T-cell (primary cell): ENCODE data around the gene KCTD8. TPM values are rescaled to one million over a fixed set of nuclear protein-coding genes. Genes with fewer than 3 reads are reported as not detected.

Source experiments
- ATAC-seq, 4 experiments: fragments of 200-7000 bp in 3 of 4; fragments of 150-1000 bp in 1 of 4; cut with Tn5 transposase; replicated peaks in 1 of 4; 1 replicate in 3 of 4; 2 replicates in 1 of 4; pipeline ENCODE4 v1.10.0; 2021; ENCODE audit warnings: moderate library complexity in 3 of 4, mild to moderate bottlenecking in 2 of 4, moderate number of reproducible peaks in 1 of 4
- CTCF ChIA-PET, 2 donors: fragments of 300-600 bp; sonication (Branson Sonifier 250); formaldehyde crosslinking; loops; one replicate each; lab custom pipeline; 2022; ENCODE audit warnings: antibody characterized with exemption in 2 of 2; lab: Charles Lee
- POLR2A ChIA-PET, 2 donors: fragments of 300-600 bp; sonication (Branson Sonifier 250); formaldehyde crosslinking; loops; one replicate each; lab custom pipeline; 2022; ENCODE audit warnings: antibody characterized with exemption in 2 of 2; lab: Charles Lee
- DNase-seq, 35 experiments: peaks; one replicate each; pipeline versions ENCODE4 v3.0.0 to v3.0.0-alpha.2; 2013 to 2023
- H3K27ac ChIP-seq: one replicate; pipeline ENCODE4 v1.5.1; 2013; ENCODE audit warnings: low read length
- H3K27me3 ChIP-seq, 2 experiments: replicated peaks in 1 of 2; 1 replicate in 1 of 2; 2 replicates in 1 of 2; pipeline versions ENCODE4 v1.6.1 to v1.7.0; 2013; ENCODE audit warnings: low read length in 1 of 2, mixed read lengths in 1 of 2; ENCODE audit not compliant: control insufficient read depth in 2 of 2, insufficient read depth in 2 of 2; ENCODE audit errors: extremely low read depth in 1 of 2
- H3K36me3 ChIP-seq, 2 donors: 1 replicate in 1 of 2; 2 replicates in 1 of 2; pipeline versions ENCODE4 v1.6.1 to v1.7.0; 2013; ENCODE audit warnings: low read length in 1 of 2; ENCODE audit not compliant: control insufficient read depth in 2 of 2, insufficient read depth in 1 of 2; ENCODE audit errors: extremely low read depth in 1 of 2
- H3K4me1 ChIP-seq, 2 experiments: 1 replicate in 1 of 2; 2 replicates in 1 of 2; pipeline versions ENCODE4 v1.6.1 to v1.7.0; 2013; ENCODE audit warnings: low read length in 2 of 2, mixed read lengths in 1 of 2; ENCODE audit not compliant: insufficient read depth in 2 of 2, control insufficient read depth in 1 of 2; ENCODE audit errors: extremely low read depth in 1 of 2
- H3K4me3 ChIP-seq, 2 donors: 1 replicate in 1 of 2; 2 replicates in 1 of 2; pipeline versions ENCODE4 v1.5.1 to v1.7.0; 2013; ENCODE audit warnings: mild to moderate bottlenecking in 2 of 2, low read length in 1 of 2, moderate library complexity in 1 of 2; ENCODE audit not compliant: control insufficient read depth in 1 of 2; ENCODE audit errors: extremely low read depth in 1 of 2
- H3K9me3 ChIP-seq: 2 replicates; pipeline ENCODE4 v1.7.0; 2013
- H3K27ac Mint-ChIP-seq, 2 donors: one replicate each; pipeline ENCODE4 v1.8.0; 2020 to 2021; ENCODE audit warnings: mild to moderate bottlenecking in 2 of 2, mixed read lengths in 2 of 2
- H3K27me3 Mint-ChIP-seq, 2 donors: one replicate each; pipeline ENCODE4 v1.8.0; 2021 to 2022; ENCODE audit warnings: mixed read lengths in 2 of 2
- H3K36me3 Mint-ChIP-seq: one replicate; pipeline ENCODE4 v1.8.0; 2021; ENCODE audit warnings: mixed read lengths
- H3K4me1 Mint-ChIP-seq, 3 donors: one replicate each; pipeline ENCODE4 v1.8.0; 2020 to 2022; ENCODE audit warnings: mixed read lengths in 3 of 3, mild to moderate bottlenecking in 1 of 3
- H3K4me3 Mint-ChIP-seq, 3 donors: one replicate each; pipeline ENCODE4 v1.8.0; 2020 to 2022; ENCODE audit warnings: mild to moderate bottlenecking in 3 of 3, mixed read lengths in 3 of 3, moderate library complexity in 3 of 3
- H3K9me3 Mint-ChIP-seq, 3 donors: one replicate each; pipeline ENCODE4 v1.8.0; 2020 to 2022; ENCODE audit warnings: mixed read lengths in 3 of 3
- WGBS: methylation state at CpG from one replicate; pipeline ENCODE4 v1.1.5; 2013; ENCODE audit warnings: missing lambda C conversion rate; ENCODE audit not compliant: insufficient coverage; 5-methylcytosine and 5-hydroxymethylcytosine counted together
- total RNA-seq, 35 experiments: library from RNA in 6 of 35; stranded (reverse) in 6 of 35; fragments of 120-200 nt in 1 of 35; gene quantifications; one replicate each; pipeline versions ENCODE4 v1.2.1 to v1.2.4 and lab custom pipeline; 2013 to 2026

Gene KCTD8
- total RNA-seq, 5 donors from 2014 or later (not counting 1 experiment from before 2014, with no cell fraction given): not detected

DNA sequence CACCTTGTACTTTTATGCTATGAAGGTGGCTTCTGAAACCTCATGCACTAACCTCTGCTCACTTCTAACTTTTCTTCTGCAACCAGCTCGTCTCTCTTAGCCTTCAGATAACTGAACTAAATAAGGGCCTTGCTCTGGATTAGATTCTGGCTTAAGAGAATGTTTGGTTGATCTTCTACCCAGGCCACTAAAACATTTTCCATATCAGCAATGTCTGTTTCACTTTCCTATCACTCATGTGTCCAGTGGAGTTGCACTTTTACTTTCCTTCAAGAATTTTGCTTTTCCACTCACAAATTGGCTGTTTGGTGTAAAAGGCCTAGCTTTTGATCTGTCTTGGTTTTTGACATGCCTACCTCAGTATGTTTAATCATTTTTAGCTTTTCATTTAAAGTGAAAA lies 105.8 kb downstream of the KCTD8 start:
- no peak for ATAC-seq
- no CpG with 5 or more reads among the region's 1 CpG for WGBS
- Mint-ChIP-seq H3K4me1 (no peaks in the 10 kb centered on the region), H3K9me3 (peaks cover 0 to 13% (median 6%) of the 10 kb centered on the region in 3 donors), H3K27ac (no peak overlapping the region), H3K4me3 (no peak overlapping the region), H3K36me3 (no peaks in the 10 kb centered on the region), H3K27me3 (no peaks in the 10 kb centered on the region)
- no peaks in the 10 kb centered on the region for H3K4me1 ChIP-seq
- no peak for DNase-seq
- no peaks in the 10 kb centered on the region for H3K27me3 ChIP-seq
- no peaks in the 10 kb centered on the region for H3K36me3 ChIP-seq
- no peak overlapping the region for H3K27ac ChIP-seq
- H3K4me3 ChIP-seq: no peak overlapping the region
- CTCF ChIA-PET: no interaction called here
- POLR2A ChIA-PET: no interaction called here
- no peaks in the 10 kb centered on the region for H3K9me3 ChIP-seq

DNA sequence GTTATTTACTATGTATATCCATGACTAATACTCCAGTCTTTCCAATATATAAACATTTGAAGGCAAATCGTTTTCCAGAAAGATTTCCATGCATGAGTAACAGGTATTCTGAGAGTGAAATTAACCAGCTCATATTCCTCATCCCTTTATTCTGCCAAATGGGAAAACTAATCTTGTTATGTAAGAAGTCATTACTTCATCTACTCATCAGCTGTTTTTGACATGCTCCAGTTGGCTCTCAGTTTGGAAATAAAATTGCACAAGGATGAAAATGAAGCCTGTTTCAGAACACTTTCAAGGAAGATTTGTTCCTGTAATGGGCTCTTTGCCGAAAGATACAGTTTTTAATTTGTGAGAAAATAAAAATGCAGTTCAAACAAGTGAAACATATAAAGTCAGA lies 121.9 kb downstream of the KCTD8 start:
- H3K4me1 Mint-ChIP-seq: no peaks in the 10 kb centered on the region
- no peak for DNase-seq
- CTCF ChIA-PET: no interaction called here
- no peaks in the 10 kb centered on the region for H3K27me3 Mint-ChIP-seq
- H3K36me3 Mint-ChIP-seq: no peaks in the 10 kb centered on the region
- H3K9me3 ChIP-seq: no peaks in the 10 kb centered on the region
- no peaks in the 10 kb centered on the region for H3K4me1 ChIP-seq
- H3K4me3 Mint-ChIP-seq: no peak overlapping the region
- peaks cover 0 to 10% (median 6%) of the 10 kb centered on the region in 3 donors for H3K9me3 Mint-ChIP-seq
- no peaks in the 10 kb centered on the region for H3K36me3 ChIP-seq
- WGBS: no CpG with 5 or more reads among the region's 2 CpGs
- no peaks in the 10 kb centered on the region for H3K27me3 ChIP-seq
- no peak overlapping the region for H3K4me3 ChIP-seq
- POLR2A ChIA-PET: no interaction called here
- no peak overlapping the region for H3K27ac Mint-ChIP-seq
- no peak overlapping the region for H3K27ac ChIP-seq
- no peak for ATAC-seq

DNA sequence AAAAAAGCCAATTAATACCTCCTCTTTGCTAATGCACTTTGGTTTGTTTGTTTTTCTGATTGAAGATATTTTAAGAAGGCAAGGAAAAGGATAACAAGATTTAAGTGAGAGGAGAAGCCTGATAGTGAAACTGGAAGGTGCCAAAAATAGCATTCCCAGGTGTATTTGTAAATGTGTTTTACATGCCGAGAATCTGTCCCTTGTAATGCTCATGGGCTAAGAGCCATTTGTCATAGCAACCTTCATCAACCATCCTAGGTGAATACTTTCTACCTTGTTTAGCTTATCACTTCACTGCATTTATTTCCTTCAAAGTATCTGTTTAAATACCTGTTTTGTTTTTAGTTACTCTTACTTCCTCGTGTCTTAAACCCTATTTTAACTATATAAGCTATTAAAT lies 127.8 kb downstream of the KCTD8 start:
- no peaks in the 10 kb centered on the region for H3K9me3 ChIP-seq
- ATAC-seq (no peak), DNase-seq (no peak)
- Mint-ChIP-seq H3K27ac (no peak overlapping the region), H3K4me3 (no peak overlapping the region), H3K27me3 (no peaks in the 10 kb centered on the region), H3K36me3 (no peaks in the 10 kb centered on the region), H3K9me3 (peaks cover 4 to 17% (median 14%) of the 10 kb centered on the region in 3 donors), H3K4me1 (no peaks in the 10 kb centered on the region)
- no peak overlapping the region for H3K27ac ChIP-seq
- no peaks in the 10 kb centered on the region for H3K27me3 ChIP-seq
- no CpG with 5 or more reads among the region's 2 CpGs for WGBS
- ChIA-PET POLR2A (no interaction called here), CTCF (no interaction called here)
- H3K4me3 ChIP-seq: no peak overlapping the region
- H3K4me1 ChIP-seq: no peaks in the 10 kb centered on the region
- no peaks in the 10 kb centered on the region for H3K36me3 ChIP-seq

DNA sequence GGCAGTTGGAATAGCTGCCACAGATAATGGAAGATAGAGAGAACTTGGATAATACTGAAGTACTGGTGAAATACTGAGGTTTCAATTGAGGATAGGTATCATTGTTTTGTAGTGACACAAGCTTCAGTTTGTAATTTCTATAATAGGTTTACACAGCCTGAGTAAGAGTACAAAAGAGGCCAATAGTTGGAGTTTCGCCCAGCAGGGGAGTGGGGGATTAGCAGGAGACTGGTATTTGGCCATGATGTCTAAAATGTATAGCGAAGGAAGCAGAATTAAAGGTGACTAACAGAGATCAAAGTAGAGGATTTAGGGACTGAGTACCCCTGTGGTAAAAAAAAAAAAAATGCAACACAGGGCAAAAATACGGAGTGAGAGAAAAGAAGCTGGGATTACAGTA lies 129.5 kb downstream of the KCTD8 start:
- Mint-ChIP-seq H3K9me3 (peaks cover 4 to 17% (median 10%) of the 10 kb centered on the region in 3 donors), H3K36me3 (no peaks in the 10 kb centered on the region), H3K27me3 (no peaks in the 10 kb centered on the region), H3K4me3 (no peak overlapping the region), H3K4me1 (no peaks in the 10 kb centered on the region), H3K27ac (no peak overlapping the region)
- WGBS: 76% methylated on average over 2 of the region's 3 CpGs
- no peaks in the 10 kb centered on the region for H3K9me3 ChIP-seq
- no peaks in the 10 kb centered on the region for H3K36me3 ChIP-seq
- H3K27ac ChIP-seq: no peak overlapping the region
- no peaks in the 10 kb centered on the region for H3K4me1 ChIP-seq
- CTCF ChIA-PET: no interaction called here
- DNase-seq: no peak
- ATAC-seq: no peak
- no peaks in the 10 kb centered on the region for H3K27me3 ChIP-seq
- H3K4me3 ChIP-seq: no peak overlapping the region
- POLR2A ChIA-PET: no interaction called here

DNA sequence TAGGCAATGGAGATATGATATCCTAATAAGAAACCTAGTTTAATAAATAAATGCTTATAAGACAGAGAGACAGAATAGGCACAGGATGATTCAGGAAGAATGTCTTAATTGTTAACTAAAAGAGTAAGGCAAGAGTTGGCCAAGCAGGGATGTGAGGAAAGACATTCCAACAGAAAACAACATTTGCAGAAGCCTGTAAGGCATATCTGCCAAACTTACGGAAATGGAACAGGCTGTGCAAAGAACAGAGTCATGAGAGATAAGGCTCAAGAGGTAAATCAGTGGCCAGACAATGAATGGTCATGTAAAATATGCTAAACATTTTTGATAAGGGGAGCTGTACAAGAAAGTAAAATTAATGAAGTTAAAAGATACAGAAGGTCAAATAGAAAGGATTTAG lies 134.9 kb downstream of the KCTD8 start:
- Mint-ChIP-seq H3K9me3 (peaks cover 0 to 7% (median 6%) of the 10 kb centered on the region in 3 donors), H3K27ac (no peak overlapping the region), H3K4me3 (no peak overlapping the region), H3K4me1 (no peaks in the 10 kb centered on the region), H3K27me3 (no peaks in the 10 kb centered on the region), H3K36me3 (no peaks in the 10 kb centered on the region)
- H3K27ac ChIP-seq: no peak overlapping the region
- POLR2A ChIA-PET: no interaction called here
- 75% methylated on average over 1 of the region's 1 CpG for WGBS
- DNase-seq (no peak), ATAC-seq (no peak)
- no peak overlapping the region for H3K4me3 ChIP-seq
- no peaks in the 10 kb centered on the region for H3K36me3 ChIP-seq
- no peaks in the 10 kb centered on the region for H3K9me3 ChIP-seq
- CTCF ChIA-PET: no interaction called here
- no peaks in the 10 kb centered on the region for H3K27me3 ChIP-seq
- H3K4me1 ChIP-seq: no peaks in the 10 kb centered on the region

DNA sequence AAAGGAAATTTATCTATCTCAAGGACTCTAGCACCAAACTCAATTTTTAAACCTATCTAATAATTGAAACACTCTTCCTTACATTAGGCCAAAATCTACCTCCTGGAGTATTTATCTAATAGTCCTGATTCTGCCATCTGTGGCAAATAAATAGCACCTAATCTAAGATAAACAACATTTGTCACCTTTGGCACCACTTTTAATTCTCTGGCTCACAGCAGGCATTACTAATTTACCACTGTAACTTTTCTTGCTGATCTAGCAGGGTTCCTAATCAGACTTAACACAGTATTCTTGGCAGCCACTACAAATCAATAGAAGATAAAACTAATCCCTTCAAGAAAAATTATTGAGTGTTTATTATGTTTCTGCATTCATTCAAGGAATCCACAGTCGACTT lies 161.1 kb downstream of the KCTD8 start:
- DNase-seq: no peak
- no peaks in the 10 kb centered on the region for H3K4me1 Mint-ChIP-seq
- ChIA-PET CTCF (no interaction called here), POLR2A (no interaction called here)
- no peak overlapping the region for H3K4me3 Mint-ChIP-seq
- no peak overlapping the region for H3K27ac Mint-ChIP-seq
- no peaks in the 10 kb centered on the region for H3K4me1 ChIP-seq
- no CpG with 5 or more reads among the region's 1 CpG for WGBS
- H3K27me3 Mint-ChIP-seq: no peaks in the 10 kb centered on the region
- H3K27me3 ChIP-seq: no peaks in the 10 kb centered on the region
- peaks cover 19 to 26% (median 23%) of the 10 kb centered on the region in 3 donors for H3K9me3 Mint-ChIP-seq
- no peak for ATAC-seq
- no peaks in the 10 kb centered on the region for H3K36me3 ChIP-seq
- H3K4me3 ChIP-seq: no peak overlapping the region
- H3K9me3 ChIP-seq: no peaks in the 10 kb centered on the region
- no peaks in the 10 kb centered on the region for H3K36me3 Mint-ChIP-seq
- H3K27ac ChIP-seq: no peak overlapping the region

DNA sequence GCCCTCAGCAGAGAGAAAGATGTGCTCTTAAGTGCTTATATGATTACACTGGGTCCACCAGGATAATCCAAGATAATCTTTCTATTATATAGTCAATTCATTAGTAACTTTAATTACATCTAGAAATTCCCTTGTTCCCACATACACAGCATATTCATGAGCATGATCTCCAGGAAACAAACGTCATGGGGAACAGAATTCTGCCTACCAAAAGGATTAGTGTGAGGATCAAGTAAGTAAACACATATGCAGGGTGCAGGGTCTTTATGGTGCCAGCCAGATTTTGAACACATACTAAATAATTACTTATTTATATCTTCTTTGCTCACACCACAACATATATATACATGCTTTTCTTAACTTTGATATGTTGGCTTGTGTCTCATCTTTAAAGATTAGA lies 169.1 kb downstream of the KCTD8 start:
- DNase-seq (no peak), ATAC-seq (no peak)
- ChIA-PET CTCF (no interaction called here), POLR2A (no interaction called here)
- no CpG with 5 or more reads among the region's 1 CpG for WGBS
- H3K36me3 ChIP-seq: no peaks in the 10 kb centered on the region
- H3K4me3 ChIP-seq: no peak overlapping the region
- H3K4me3 Mint-ChIP-seq: no peak overlapping the region
- H3K9me3 ChIP-seq: no peaks in the 10 kb centered on the region
- no peaks in the 10 kb centered on the region for H3K27me3 Mint-ChIP-seq
- H3K36me3 Mint-ChIP-seq: no peaks in the 10 kb centered on the region
- no peaks in the 10 kb centered on the region for H3K27me3 ChIP-seq
- peaks cover 20 to 25% (median 20%) of the 10 kb centered on the region in 3 donors for H3K9me3 Mint-ChIP-seq
- no peaks in the 10 kb centered on the region for H3K4me1 ChIP-seq
- H3K27ac Mint-ChIP-seq: no peak overlapping the region
- H3K4me1 Mint-ChIP-seq: no peaks in the 10 kb centered on the region
- no peak overlapping the region for H3K27ac ChIP-seq
